HEK293 (cell line): ENCODE results near the gene ANKRD11.

ENCODE experiments used
- BCL11A ChIP-seq: fragments of 450-650 bp; formaldehyde crosslinking; IDR thresholded peaks from 2 replicates; pipeline ENCODE4 v1.5.1; 2016; ENCODE audit warnings: low read depth, missing biosample characterization, missing genetic modification characterization
- BCL11B ChIP-seq: fragments of 450-650 bp; formaldehyde crosslinking; IDR thresholded peaks from 2 replicates; pipeline ENCODE4 v1.5.1; 2016; ENCODE audit warnings: low read depth, missing biosample characterization, missing genetic modification characterization
- HOXC10 ChIP-seq: sonication (generic); formaldehyde crosslinking; IDR thresholded peaks from 2 replicates; pipeline ENCODE4 v1.8.1; 2023; ENCODE audit warnings: mild to moderate bottlenecking, missing genetic modification reagents
- KLF16 ChIP-seq: fragments of 450-650 bp; formaldehyde crosslinking; IDR thresholded peaks from 2 replicates; pipeline ENCODE4 v1.5.1; 2017; ENCODE audit warnings: missing biosample characterization, missing genetic modification characterization
- MEIS1 ChIP-seq: sonication (generic); formaldehyde crosslinking; IDR thresholded peaks from 2 replicates; pipeline ENCODE4 v1.8.1; 2022; ENCODE audit warnings: missing genetic modification reagents, mild to moderate bottlenecking, borderline replicate concordance
- MZF1 ChIP-seq: fragments of 450-650 bp; formaldehyde crosslinking; IDR thresholded peaks from 2 replicates; pipeline ENCODE4 v1.5.1; 2017; ENCODE audit warnings: missing biosample characterization, missing genetic modification characterization, borderline replicate concordance
- OSR2 ChIP-seq: fragments of 450-650 bp; formaldehyde crosslinking; IDR thresholded peaks from 2 replicates; pipeline ENCODE4 v1.5.1; 2016; ENCODE audit warnings: missing biosample characterization, missing genetic modification characterization
- SALL2 ChIP-seq: fragments of 450-650 bp; formaldehyde crosslinking; IDR thresholded peaks from 2 replicates; pipeline ENCODE4 v1.5.0; 2017; ENCODE audit warnings: missing biosample characterization, mild to moderate bottlenecking, missing genetic modification characterization, borderline replicate concordance
- ZBTB17 ChIP-seq: fragments of 450-650 bp; formaldehyde crosslinking; IDR thresholded peaks from 2 replicates; pipeline ENCODE4 v1.5.1; 2016; ENCODE audit warnings: missing biosample characterization, missing genetic modification characterization
- ZFHX2 ChIP-seq: fragments of 450-650 bp; formaldehyde crosslinking; conservative IDR thresholded peaks from 2 replicates; pipeline ENCODE4 v1.5.1; 2016; ENCODE audit warnings: missing biosample characterization, missing genetic modification characterization
- ZNF10 ChIP-seq: fragments of 450-650 bp; formaldehyde crosslinking; IDR thresholded peaks from 2 replicates; pipeline ENCODE4 v1.5.1; 2017; ENCODE audit warnings: missing biosample characterization, missing genetic modification characterization
- ZNF174 ChIP-seq: fragments of 450-650 bp; formaldehyde crosslinking; IDR thresholded peaks from 2 replicates; pipeline ENCODE4 v1.5.0; 2017; ENCODE audit warnings: missing biosample characterization, mild to moderate bottlenecking, missing genetic modification characterization
- ZNF175 ChIP-seq: fragments of 450-650 bp; formaldehyde crosslinking; IDR thresholded peaks from 2 replicates; pipeline ENCODE4 v1.5.1; 2016; ENCODE audit warnings: missing biosample characterization, missing genetic modification characterization
- ZNF221 ChIP-seq: fragments of 450-650 bp; formaldehyde crosslinking; IDR thresholded peaks from 2 replicates; pipeline ENCODE4 v1.5.1; 2017; ENCODE audit warnings: missing biosample characterization, missing genetic modification characterization, borderline replicate concordance
- ZNF24 ChIP-seq: fragments of 450-650 bp; formaldehyde crosslinking; IDR thresholded peaks from 2 replicates; pipeline ENCODE4 v1.5.1; 2016; ENCODE audit warnings: missing biosample characterization, missing genetic modification characterization
- ZNF341 ChIP-seq: fragments of 450-650 bp; formaldehyde crosslinking; IDR thresholded peaks from 2 replicates; pipeline ENCODE4; 2016; ENCODE audit warnings: low read depth, missing biosample characterization, missing genetic modification characterization
- ZNF416 ChIP-seq: fragments of 450-650 bp; formaldehyde crosslinking; IDR thresholded peaks from 2 replicates; pipeline ENCODE4 v1.5.1; 2016; ENCODE audit warnings: missing biosample characterization, missing genetic modification characterization
- ZNF473 ChIP-seq: fragments of 450-650 bp; formaldehyde crosslinking; IDR thresholded peaks from 2 replicates; pipeline ENCODE4 v1.5.1; 2017; ENCODE audit warnings: missing biosample characterization, missing genetic modification characterization
- ZNF530 ChIP-seq: fragments of 450-650 bp; formaldehyde crosslinking; IDR thresholded peaks from 2 replicates; pipeline ENCODE4 v1.5.1; 2016; ENCODE audit warnings: low read depth, missing biosample characterization, missing genetic modification characterization
- ZNF548 ChIP-seq: fragments of 450-650 bp; formaldehyde crosslinking; IDR thresholded peaks from 2 replicates; pipeline ENCODE4 v1.5.1; 2016; ENCODE audit warnings: missing biosample characterization, missing genetic modification characterization
- ZNF555 ChIP-seq: fragments of 450-650 bp; formaldehyde crosslinking; conservative IDR thresholded peaks from 2 replicates; pipeline ENCODE4 v1.5.1; 2017; ENCODE audit warnings: missing biosample characterization, mild to moderate bottlenecking, missing genetic modification characterization, inconsistent platforms
- ZNF596 ChIP-seq: fragments of 450-650 bp; IDR thresholded peaks from 2 replicates; pipeline ENCODE4 v1.5.0; 2018; ENCODE audit warnings: missing biosample characterization, mild to moderate bottlenecking, missing genetic modification characterization, moderate library complexity
- ZNF658 ChIP-seq: fragments of 450-650 bp; formaldehyde crosslinking; IDR thresholded peaks from 2 replicates; pipeline ENCODE4; 2016; ENCODE audit warnings: missing biosample characterization, missing genetic modification characterization
- ZNF837 ChIP-seq: fragments of 450-650 bp; formaldehyde crosslinking; IDR thresholded peaks from 2 replicates; pipeline ENCODE4 v1.5.1; 2016; ENCODE audit warnings: missing biosample characterization, missing genetic modification characterization
- ZXDB ChIP-seq: fragments of 450-650 bp; formaldehyde crosslinking; IDR thresholded peaks from 2 replicates; pipeline ENCODE4 v1.5.1; 2016; ENCODE audit warnings: missing biosample characterization, missing genetic modification characterization
- TF ChIP-seq, protein P1 (sequence below): fragments of 450-650 bp; formaldehyde crosslinking; IDR thresholded peaks from 2 replicates; pipeline ENCODE4 v1.5.1; 2016; ENCODE audit warnings: missing biosample characterization, missing genetic modification characterization
- TF ChIP-seq, protein P2 (sequence below): fragments of 450-650 bp; IDR thresholded peaks from 2 replicates; pipeline ENCODE4 v1.5.1; 2018; ENCODE audit warnings: missing biosample characterization, missing genetic modification characterization
- TF ChIP-seq, protein P3 (sequence below): fragments of 450-650 bp; formaldehyde crosslinking; IDR thresholded peaks from 2 replicates; pipeline ENCODE4 v1.5.1; 2016; ENCODE audit warnings: missing biosample characterization, missing genetic modification characterization
- TF ChIP-seq, protein P4 (sequence below): fragments of 450-650 bp; formaldehyde crosslinking; IDR thresholded peaks from 2 replicates; pipeline ENCODE4; 2016; ENCODE audit warnings: missing biosample characterization, missing genetic modification characterization
- TF ChIP-seq, protein P5 (sequence below): fragments of 450-650 bp; formaldehyde crosslinking; IDR thresholded peaks from 2 replicates; pipeline ENCODE4 v1.5.1; 2016; ENCODE audit warnings: missing biosample characterization, missing genetic modification characterization

Gene ANKRD11

DNA sequence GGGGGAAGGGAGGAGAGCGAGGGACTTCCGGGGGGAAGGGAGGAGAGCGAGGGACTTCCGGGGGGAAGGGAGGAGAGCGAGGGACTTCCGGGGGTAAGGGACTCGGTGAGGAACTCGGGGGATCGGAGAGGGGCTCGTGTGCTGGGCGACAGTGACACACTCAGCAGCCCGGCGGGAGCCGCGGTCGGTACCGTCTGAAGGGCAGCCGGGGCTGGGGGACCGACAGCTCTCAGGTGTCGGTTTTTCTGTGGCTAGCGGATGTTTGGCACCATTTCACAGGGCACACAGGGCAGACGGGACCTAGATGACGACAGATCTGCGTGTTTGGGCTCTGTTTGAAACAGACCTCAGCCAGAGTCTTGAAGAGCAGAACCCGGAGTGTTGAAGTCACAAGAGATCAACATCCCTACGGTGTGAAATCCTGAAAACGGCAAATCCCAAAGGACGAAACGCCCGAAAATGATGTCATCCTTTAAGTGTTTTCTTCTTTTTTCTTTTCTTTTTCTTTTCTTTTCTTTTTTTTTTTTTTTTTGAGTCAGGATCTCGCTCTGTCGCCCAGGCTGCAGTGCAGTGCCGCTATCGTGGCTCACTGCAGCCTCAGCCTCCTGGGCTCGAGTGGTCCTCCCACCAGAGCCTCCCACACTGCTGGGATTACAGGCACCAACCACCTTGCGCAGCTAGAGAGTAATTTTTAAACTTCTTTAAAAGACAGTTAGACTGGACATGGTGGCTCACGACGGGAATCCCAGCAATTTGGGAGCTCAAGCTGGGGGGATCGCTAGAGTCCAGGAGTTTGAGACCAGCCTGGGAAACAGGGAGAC is 249.0 kb downstream of the ANKRD11 start (continued):
- peak; percentile 56 for TF ChIP-seq KLF16 (tag by site-specific recombination)
- TF ChIP-seq ZNF341, result no peak
- TF ChIP-seq HOXC10, result no peak
- TF ChIP-seq BCL11A (tag by site-specific recombination), result no peak
- no peak for TF ChIP-seq ZNF530 (tag by site-specific recombination)
- TF ChIP-seq, protein P1, sequence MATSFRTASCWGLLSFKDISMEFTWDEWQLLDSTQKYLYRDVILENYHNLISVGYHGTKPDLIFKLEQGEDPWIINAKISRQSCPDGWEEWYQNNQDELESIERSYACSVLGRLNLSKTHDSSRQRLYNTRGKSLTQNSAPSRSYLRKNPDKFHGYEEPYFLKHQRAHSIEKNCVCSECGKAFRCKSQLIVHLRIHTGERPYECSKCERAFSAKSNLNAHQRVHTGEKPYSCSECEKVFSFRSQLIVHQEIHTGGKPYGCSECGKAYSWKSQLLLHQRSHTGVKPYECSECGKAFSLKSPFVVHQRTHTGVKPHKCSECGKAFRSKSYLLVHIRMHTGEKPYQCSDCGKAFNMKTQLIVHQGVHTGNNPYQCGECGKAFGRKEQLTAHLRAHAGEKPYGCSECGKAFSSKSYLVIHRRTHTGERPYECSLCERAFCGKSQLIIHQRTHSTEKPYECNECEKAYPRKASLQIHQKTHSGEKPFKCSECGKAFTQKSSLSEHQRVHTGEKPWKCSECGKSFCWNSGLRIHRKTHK (tag by site-specific recombination), result no peak
- TF ChIP-seq ZNF473 (tag by site-specific recombination), result no peak
- TF ChIP-seq, protein P2, sequence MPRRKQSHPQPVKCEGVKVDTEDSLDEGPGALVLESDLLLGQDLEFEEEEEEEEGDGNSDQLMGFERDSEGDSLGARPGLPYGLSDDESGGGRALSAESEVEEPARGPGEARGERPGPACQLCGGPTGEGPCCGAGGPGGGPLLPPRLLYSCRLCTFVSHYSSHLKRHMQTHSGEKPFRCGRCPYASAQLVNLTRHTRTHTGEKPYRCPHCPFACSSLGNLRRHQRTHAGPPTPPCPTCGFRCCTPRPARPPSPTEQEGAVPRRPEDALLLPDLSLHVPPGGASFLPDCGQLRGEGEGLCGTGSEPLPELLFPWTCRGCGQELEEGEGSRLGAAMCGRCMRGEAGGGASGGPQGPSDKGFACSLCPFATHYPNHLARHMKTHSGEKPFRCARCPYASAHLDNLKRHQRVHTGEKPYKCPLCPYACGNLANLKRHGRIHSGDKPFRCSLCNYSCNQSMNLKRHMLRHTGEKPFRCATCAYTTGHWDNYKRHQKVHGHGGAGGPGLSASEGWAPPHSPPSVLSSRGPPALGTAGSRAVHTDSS, result no peak
- no peak for TF ChIP-seq ZNF175
- no peak for TF ChIP-seq BCL11B (tag by site-specific recombination)
- no peak for TF ChIP-seq SALL2 (tag by site-specific recombination)
- TF ChIP-seq ZNF555 (tag by site-specific recombination), result no peak
- TF ChIP-seq ZFHX2 (tag by site-specific recombination), result peak; percentile 53
- TF ChIP-seq ZXDB (tag by site-specific recombination), result peak; percentile 55
- TF ChIP-seq, protein P3, sequence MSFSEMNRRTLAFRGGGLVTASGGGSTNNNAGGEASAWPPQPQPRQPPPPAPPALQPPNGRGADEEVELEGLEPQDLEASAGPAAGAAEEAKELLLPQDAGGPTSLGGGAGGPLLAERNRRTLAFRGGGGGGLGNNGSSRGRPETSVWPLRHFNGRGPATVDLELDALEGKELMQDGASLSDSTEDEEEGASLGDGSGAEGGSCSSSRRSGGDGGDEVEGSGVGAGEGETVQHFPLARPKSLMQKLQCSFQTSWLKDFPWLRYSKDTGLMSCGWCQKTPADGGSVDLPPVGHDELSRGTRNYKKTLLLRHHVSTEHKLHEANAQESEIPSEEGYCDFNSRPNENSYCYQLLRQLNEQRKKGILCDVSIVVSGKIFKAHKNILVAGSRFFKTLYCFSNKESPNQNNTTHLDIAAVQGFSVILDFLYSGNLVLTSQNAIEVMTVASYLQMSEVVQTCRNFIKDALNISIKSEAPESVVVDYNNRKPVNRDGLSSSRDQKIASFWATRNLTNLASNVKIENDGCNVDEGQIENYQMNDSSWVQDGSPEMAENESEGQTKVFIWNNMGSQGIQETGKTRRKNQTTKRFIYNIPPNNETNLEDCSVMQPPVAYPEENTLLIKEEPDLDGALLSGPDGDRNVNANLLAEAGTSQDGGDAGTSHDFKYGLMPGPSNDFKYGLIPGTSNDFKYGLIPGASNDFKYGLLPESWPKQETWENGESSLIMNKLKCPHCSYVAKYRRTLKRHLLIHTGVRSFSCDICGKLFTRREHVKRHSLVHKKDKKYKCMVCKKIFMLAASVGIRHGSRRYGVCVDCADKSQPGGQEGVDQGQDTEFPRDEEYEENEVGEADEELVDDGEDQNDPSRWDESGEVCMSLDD (tag by site-specific recombination), result no peak
- TF ChIP-seq, protein P4, sequence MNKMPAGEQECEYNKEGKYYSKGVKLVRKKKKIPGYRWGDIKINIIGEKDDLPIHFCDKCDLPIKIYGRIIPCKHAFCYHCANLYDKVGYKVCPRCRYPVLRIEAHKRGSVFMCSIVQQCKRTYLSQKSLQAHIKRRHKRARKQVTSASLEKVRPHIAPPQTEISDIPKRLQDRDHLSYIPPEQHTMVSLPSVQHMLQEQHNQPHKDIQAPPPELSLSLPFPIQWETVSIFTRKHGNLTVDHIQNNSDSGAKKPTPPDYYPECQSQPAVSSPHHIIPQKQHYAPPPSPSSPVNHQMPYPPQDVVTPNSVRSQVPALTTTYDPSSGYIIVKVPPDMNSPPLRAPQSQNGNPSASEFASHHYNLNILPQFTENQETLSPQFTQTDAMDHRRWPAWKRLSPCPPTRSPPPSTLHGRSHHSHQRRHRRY (tag by site-specific recombination), result no peak
- no peak for TF ChIP-seq ZNF10 (tag by site-specific recombination)
- TF ChIP-seq, protein P5, sequence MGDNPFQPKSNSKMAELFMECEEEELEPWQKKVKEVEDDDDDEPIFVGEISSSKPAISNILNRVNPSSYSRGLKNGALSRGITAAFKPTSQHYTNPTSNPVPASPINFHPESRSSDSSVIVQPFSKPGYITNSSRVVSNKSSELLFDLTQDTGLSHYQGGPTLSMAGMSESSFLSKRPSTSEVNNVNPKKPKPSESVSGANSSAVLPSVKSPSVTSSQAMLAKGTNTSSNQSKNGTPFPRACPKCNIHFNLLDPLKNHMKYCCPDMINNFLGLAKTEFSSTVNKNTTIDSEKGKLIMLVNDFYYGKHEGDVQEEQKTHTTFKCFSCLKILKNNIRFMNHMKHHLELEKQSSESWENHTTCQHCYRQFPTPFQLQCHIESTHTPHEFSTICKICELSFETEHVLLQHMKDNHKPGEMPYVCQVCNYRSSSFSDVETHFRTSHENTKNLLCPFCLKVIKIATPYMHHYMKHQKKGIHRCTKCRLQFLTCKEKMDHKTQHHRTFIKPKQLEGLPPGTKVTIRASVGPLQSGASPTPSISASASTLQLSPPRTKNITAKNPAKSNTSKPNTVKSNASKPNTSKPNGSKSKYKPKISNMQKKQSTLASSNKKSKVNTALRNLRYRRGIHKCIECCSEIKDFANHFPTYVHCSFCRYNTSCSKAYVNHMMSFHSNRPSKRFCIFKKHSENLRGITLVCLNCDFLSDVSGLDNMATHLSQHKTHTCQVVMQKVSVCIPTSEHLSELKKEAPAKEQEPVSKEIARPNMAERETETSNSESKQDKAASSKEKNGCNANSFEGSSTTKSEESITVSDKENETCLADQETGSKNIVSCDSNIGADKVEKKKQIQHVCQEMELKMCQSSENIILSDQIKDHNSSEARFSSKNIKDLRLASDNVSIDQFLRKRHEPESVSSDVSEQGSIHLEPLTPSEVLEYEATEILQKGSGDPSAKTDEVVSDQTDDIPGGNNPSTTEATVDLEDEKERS (tag by site-specific recombination), result no peak
- TF ChIP-seq ZNF596, result 0 out of 2 replicates have a peak, but pooled peaks have one; percentile 0
- TF ChIP-seq ZNF837 (tag by site-specific recombination), result no peak
- TF ChIP-seq ZNF416, result no peak
- no peak for TF ChIP-seq MEIS1 (CRISPR knock-in tag)
- TF ChIP-seq ZNF658 (tag by site-specific recombination), result no peak
- TF ChIP-seq ZNF24 (tag by site-specific recombination), result 0 out of 2 replicates have a peak, but pooled peaks have one; percentile 22
- peak; percentile 63; the same call in 1 of the 2 replicates for TF ChIP-seq MZF1
- no peak for TF ChIP-seq ZNF174
- TF ChIP-seq ZNF221 (tag by site-specific recombination), result no peak
- TF ChIP-seq ZNF548 (tag by site-specific recombination), result no peak
- peak; percentile 83 for TF ChIP-seq ZBTB17 (tag by site-specific recombination)
- TF ChIP-seq OSR2 (tag by site-specific recombination), result no peak
